Neural progenitor cell (in vitro differentiated cells): ENCODE data around the gene TNXB. TPM values are rescaled to one million over a fixed set of nuclear protein-coding genes. Genes with fewer than 3 reads are reported as not detected.

Source experiments
- DNase-seq: peaks from one replicate; pipeline ENCODE4 v3.0.0-alpha.2; 2016; ENCODE audit warnings: low spot score
- H2AFZ ChIP-seq: fragments of 200-600 bp; sonication (generic); replicated peaks from 2 replicates; pipeline ENCODE4 v1.6.1; 2016; ENCODE audit warnings: antibody characterized with exemption
- H3F3A ChIP-seq: fragments of 200-600 bp; sonication (generic); 2 replicates; pipeline ENCODE4 v1.6.1; 2016; ENCODE audit warnings: antibody characterized with exemption, low read depth
- H3K27ac ChIP-seq: fragments of 200-600 bp; sonication (generic); 2 replicates; pipeline ENCODE4 v1.5.1; 2016; ENCODE audit warnings: mild to moderate bottlenecking
- H3K27me3 ChIP-seq: fragments of 200-600 bp; sonication (generic); 2 replicates; pipeline ENCODE4 v1.6.1; 2016; ENCODE audit warnings: mild to moderate bottlenecking, moderate library complexity
- H3K36me3 ChIP-seq: fragments of 200-600 bp; sonication (generic); 2 replicates; pipeline ENCODE4 v1.5.1; 2016
- H3K4me1 ChIP-seq: fragments of 200-600 bp; sonication (generic); 2 replicates; pipeline ENCODE4 v1.6.1; 2016; ENCODE audit warnings: mixed run types
- H3K4me2 ChIP-seq: fragments of 200-600 bp; sonication (generic); 2 replicates; pipeline ENCODE4 v1.6.1; 2016
- H3K4me3 ChIP-seq: fragments of 200-600 bp; sonication (generic); 2 replicates; pipeline ENCODE4 v1.5.1; 2016
- H3K79me2 ChIP-seq: fragments of 200-600 bp; sonication (generic); 2 replicates; pipeline ENCODE4 v1.6.1; 2016; ENCODE audit warnings: low read depth
- H3K9ac ChIP-seq: fragments of 200-600 bp; sonication (generic); 2 replicates; pipeline ENCODE4 v1.6.1; 2016
- H3K9me3 ChIP-seq: fragments of 200-600 bp; sonication (generic); 2 replicates; pipeline ENCODE4 v1.5.1; 2016; ENCODE audit warnings: low read depth
- H4K20me1 ChIP-seq: fragments of 200-600 bp; sonication (generic); 2 replicates; pipeline ENCODE4 v1.6.1; 2016; ENCODE audit warnings: low read depth
- H3K27ac Mint-ChIP-seq: 3 replicates; pipeline ENCODE4 v1.8.0; 2021; ENCODE audit warnings: mixed read lengths
- H3K27me3 Mint-ChIP-seq: 2 replicates; pipeline ENCODE4 v1.8.0; 2022; ENCODE audit warnings: low read depth, mild to moderate bottlenecking, inconsistent platforms, moderate library complexity, mixed read lengths; ENCODE audit not compliant: insufficient read depth
- H3K36me3 Mint-ChIP-seq: 3 replicates; pipeline ENCODE4 v1.8.0; 2021; ENCODE audit warnings: mixed read lengths
- H3K4me1 Mint-ChIP-seq: 3 replicates; pipeline ENCODE4 v1.8.0; 2021; ENCODE audit warnings: mixed read lengths
- H3K4me3 Mint-ChIP-seq: 3 replicates; pipeline ENCODE4 v1.8.0; 2021; ENCODE audit warnings: mild to moderate bottlenecking, moderate library complexity, mixed read lengths
- H3K9me3 Mint-ChIP-seq: 3 replicates; pipeline ENCODE4 v1.8.0; 2020; ENCODE audit warnings: mixed read lengths
- CTCF ChIP-seq: fragments of 200-600 bp; sonication (generic); IDR thresholded peaks from 2 replicates; pipeline ENCODE4 v1.5.1; 2017; ENCODE audit warnings: antibody characterized with exemption, mild to moderate bottlenecking
- EZH2 ChIP-seq: fragments of 200-600 bp; sonication (generic); IDR thresholded peaks from 2 replicates; pipeline ENCODE4 v1.6.1; 2017; ENCODE audit warnings: antibody characterized with exemption, mild to moderate bottlenecking, moderate library complexity
- EZH2phosphoT487 ChIP-seq: fragments of 200-600 bp; sonication (generic); IDR thresholded peaks from 2 replicates; pipeline ENCODE4 v1.6.1; 2017; ENCODE audit warnings: antibody characterized with exemption
- total RNA-seq: library from RNA; depleted of rRNA; stranded (reverse); fragments of >200 nt; gene quantifications from 2 replicates; pipeline ENCODE4 v1.2.3, GENCODE V29; 2015; ENCODE audit warnings: low replicate concordance

TNXB gene
- total RNA-seq, 1 donor from 2014 or later = 0.71 TPM

GRCh38 chr6:32154514-32155161, 45.5 kb upstream of the TNXB start:
- H3K9ac ChIP-seq = peak overlapping the region; percentile 35
- peaks cover 5% of the 10 kb centered on the region for H4K20me1 ChIP-seq
- DNase-seq = peak; percentile 84
- peaks cover 9% of the 10 kb centered on the region for H3K79me2 ChIP-seq
- peak overlapping the region; percentile 93 for H3K27ac Mint-ChIP-seq
- H3K4me1 Mint-ChIP-seq = peaks cover 43% of the 10 kb centered on the region
- no peak overlapping the region for H2AFZ ChIP-seq
- peaks cover 36% of the 10 kb centered on the region for H3K27me3 ChIP-seq
- peak overlapping the region; percentile 86 for H3K4me2 ChIP-seq
- peaks cover 19% of the 10 kb centered on the region for H3K27me3 Mint-ChIP-seq
- no peaks in the 10 kb centered on the region for H3K9me3 Mint-ChIP-seq
- H3K4me3 Mint-ChIP-seq = peak overlapping the region; percentile 100
- H3K27ac ChIP-seq = no peak overlapping the region
- H3K4me3 ChIP-seq = peak overlapping the region; percentile 65
- TF ChIP-seq CTCF (peak; percentile 58), EZH2phosphoT487 (no peak)
- no peaks in the 10 kb centered on the region for H3K36me3 ChIP-seq
- H3K36me3 Mint-ChIP-seq = peaks cover 22% of the 10 kb centered on the region
- H3K9me3 ChIP-seq = no peaks in the 10 kb centered on the region
- peaks cover 18% of the 10 kb centered on the region for H3K4me1 ChIP-seq
- peaks cover 18% of the 10 kb centered on the region for H3F3A ChIP-seq

GRCh38 chr6:32153564-32154513, 44.7 kb upstream of the TNXB start, which contains the start of gene PPT2:
TSS of gene PPT2 (plus strand) at chr6:32154141. CDS start at chr6:32154595, 454 bp downstream.
- Mint-ChIP-seq H3K4me3 (peak within 1 kb of the TSS; percentile 100), H3K4me1 (peaks cover 43% of the 10 kb centered on the region), H3K27me3 (peaks cover 19% of the 10 kb centered on the region), H3K27ac (peak within 1 kb of the TSS; percentile 98), H3K36me3 (peaks cover 24% of the 10 kb centered on the region), H3K9me3 (no peaks in the 10 kb centered on the region)
- no peak within 1 kb of the TSS for H3K27ac ChIP-seq
- H3K4me1 ChIP-seq = peaks cover 18% of the 10 kb centered on the region
- peak within 1 kb of the TSS; percentile 65 for H3K4me3 ChIP-seq
- H3K9ac ChIP-seq = peak within 1 kb of the TSS; percentile 35
- H3K79me2 ChIP-seq = peaks cover 9% of the 10 kb centered on the region
- no peaks in the 10 kb centered on the region for H3K9me3 ChIP-seq
- TF ChIP-seq CTCF = peak; percentile 43
- TF ChIP-seq EZH2 = no peak
- TF ChIP-seq EZH2phosphoT487 = no peak
- peak; percentile 93 for DNase-seq
- H2AFZ ChIP-seq = peak within 1 kb of the TSS; percentile 74
- peaks cover 18% of the 10 kb centered on the region for H3F3A ChIP-seq
- H3K4me2 ChIP-seq = peak within 1 kb of the TSS; percentile 86
- no peaks in the 10 kb centered on the region for H3K36me3 ChIP-seq
- H3K27me3 ChIP-seq = peaks cover 44% of the 10 kb centered on the region
- peaks cover 5% of the 10 kb centered on the region for H4K20me1 ChIP-seq

GRCh38 chr6:32152769-32153563, 43.8 kb upstream of the TNXB start:
- Histone ChIP-seq H3K9me3 (no peaks in the 10 kb centered on the region), H3F3A (peaks cover 18% of the 10 kb centered on the region), H2AFZ (peak overlapping the region; percentile 74), H3K36me3 (no peaks in the 10 kb centered on the region), H3K27ac (no peak overlapping the region), H3K79me2 (peaks cover 9% of the 10 kb centered on the region), H3K27me3 (peaks cover 53% of the 10 kb centered on the region), H3K4me3 (peak overlapping the region; percentile 65), H4K20me1 (peaks cover 5% of the 10 kb centered on the region), H3K4me2 (peak overlapping the region; percentile 86), H3K4me1 (peaks cover 18% of the 10 kb centered on the region), H3K9ac (no peak overlapping the region)
- TF ChIP-seq EZH2phosphoT487 (no peak), CTCF (no peak), EZH2 (peak; percentile 10)
- Mint-ChIP-seq H3K4me1 (peaks cover 43% of the 10 kb centered on the region), H3K9me3 (no peaks in the 10 kb centered on the region), H3K36me3 (peaks cover 26% of the 10 kb centered on the region), H3K27me3 (peaks cover 19% of the 10 kb centered on the region), H3K27ac (peak overlapping the region; percentile 98), H3K4me3 (peak overlapping the region; percentile 100)
- DNase-seq = peak; percentile 70
